GM19099 (cell line): ENCODE data around the gene PRICKLE3.

ENCODE experiments used
- POLR2A ChIP-seq: IDR thresholded peaks from 3 replicates; pipeline ENCODE4 v1.6.1; 2011; ENCODE audit warnings: low read depth; ENCODE audit not compliant: insufficient read length; ENCODE audit errors: extremely low read depth

PRICKLE3 gene

GRCh38 chrX:49192722-49193328, 6.7 kb upstream of the PRICKLE3 start:
- TF ChIP-seq POLR2A = no peak

- no peak for TF ChIP-seq POLR2A
These were observed 5.4 kb upstream of the PRICKLE3 start for GRCh38 chrX:49191574-49192011.

- peak; percentile 85 for TF ChIP-seq POLR2A
These were observed 4.8 kb upstream of the PRICKLE3 start for GRCh38 chrX:49190821-49191573.

- no peak for TF ChIP-seq POLR2A
These were observed 3.4 kb upstream of the PRICKLE3 start for GRCh38 chrX:49189606-49190005.

GRCh38 chrX:49188468-49189076, 2.4 kb upstream of the PRICKLE3 start:
- TF ChIP-seq POLR2A = no peak

GRCh38 chrX:49187526-49187925, 1.4 kb upstream of the PRICKLE3 start:
- TF ChIP-seq POLR2A = no peak

GRCh38 chrX:49187028-49187394, 838 bp upstream of the PRICKLE3 start:
- no peak for TF ChIP-seq POLR2A

- TF ChIP-seq POLR2A = peak; percentile 23
These were observed 1.6 kb downstream of the PRICKLE3 start for GRCh38 chrX:49184294-49185281.

DNA sequence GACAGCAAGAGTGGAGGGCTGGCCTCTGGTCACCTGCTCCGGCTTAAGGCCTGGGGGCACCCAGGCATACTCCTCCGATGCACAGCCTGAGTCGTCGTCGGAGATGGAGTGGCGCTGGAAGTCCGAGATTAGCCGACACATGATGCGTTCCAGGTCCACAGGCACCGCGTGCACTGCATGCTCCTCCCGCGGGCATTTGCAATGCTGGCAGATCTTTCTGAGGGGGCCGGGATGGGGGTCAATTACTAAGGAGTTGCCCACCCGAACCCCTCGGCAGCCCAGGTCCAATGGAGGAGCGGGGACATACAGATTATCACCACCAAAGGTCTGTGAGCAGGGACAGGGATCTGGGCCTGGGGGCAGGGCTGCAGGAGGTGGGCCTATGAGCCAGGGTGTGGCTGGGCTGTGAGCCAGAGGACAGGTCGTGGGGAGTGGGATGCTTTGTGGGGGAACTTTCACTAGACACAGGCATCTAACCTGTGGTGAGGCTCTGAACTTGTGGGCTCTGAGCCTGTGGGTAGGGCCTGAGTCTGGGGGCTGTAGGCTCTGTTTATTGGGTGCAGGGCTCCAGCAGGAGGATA, 2.4 kb downstream of the PRICKLE3 start:
- TF ChIP-seq POLR2A = no peak

GRCh38 chrX:49179358-49179757, 6.8 kb downstream of the PRICKLE3 start:
- no peak for TF ChIP-seq POLR2A

DNA sequence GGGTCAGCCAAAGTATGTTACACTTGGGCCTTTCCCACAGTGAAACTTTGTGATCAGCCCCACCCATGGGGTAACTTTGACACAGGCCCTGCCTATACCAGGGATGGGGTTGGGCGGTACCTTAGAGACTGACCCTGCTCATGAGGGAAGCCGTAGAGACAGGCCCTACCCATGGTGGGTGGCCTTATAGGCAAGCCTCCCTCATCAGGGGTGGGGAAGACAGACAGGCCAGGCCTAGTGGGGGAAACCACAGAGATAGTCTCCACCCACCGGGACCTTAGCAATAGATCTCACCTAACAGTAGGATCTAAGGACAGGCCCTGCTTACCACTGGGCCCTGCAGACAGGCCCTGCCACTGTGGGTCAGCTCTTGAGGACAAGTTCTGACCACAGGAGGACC, 7.6 kb downstream of the PRICKLE3 start:
- no peak for TF ChIP-seq POLR2A

GRCh38 chrX:49177873-49178480, 8.2 kb downstream of the PRICKLE3 start:
- no peak for TF ChIP-seq POLR2A

DNA sequence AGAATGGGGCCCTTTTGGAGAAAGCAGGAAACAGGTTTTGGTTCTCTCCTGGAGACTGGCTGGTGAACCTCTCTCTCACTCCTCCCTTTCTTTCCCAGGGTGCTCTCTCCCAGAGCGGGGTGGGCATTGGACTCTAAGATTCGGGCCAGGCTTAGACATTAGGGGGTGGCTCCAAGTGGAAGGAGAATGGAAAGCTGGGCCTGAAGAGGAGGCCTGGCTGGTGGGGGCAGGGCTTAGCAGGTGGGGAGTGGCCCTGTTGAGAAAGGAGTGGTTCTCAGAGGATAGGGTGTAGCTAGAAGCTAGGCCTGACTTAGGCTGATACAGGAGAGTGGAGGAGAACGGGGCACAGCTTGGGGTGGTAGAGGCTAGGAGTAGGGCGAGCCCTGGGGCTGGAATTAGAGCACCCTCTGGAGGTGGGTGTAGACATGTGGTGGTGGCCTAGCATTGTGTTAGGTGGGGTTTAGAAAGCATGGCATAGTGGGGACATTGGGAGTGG, 8.8 kb downstream of the PRICKLE3 start:
- TF ChIP-seq POLR2A = no peak
